ENCODE measurements around the gene TMEM45A. TPM values are rescaled to one million over a fixed set of nuclear protein-coding genes. Genes with fewer than 3 reads are reported as not detected.

Gene TMEM45A
- total RNA-seq, 1 experiment from 2014 or later, result 10.1 TPM

- Histone ChIP-seq H3K4me2 (ENCODE audit: insufficient read depth, insufficient read length, low read length) (no peak overlapping the region), H2AFZ (ENCODE audit: low read length) (no peak overlapping the region), H2BK15ac (ENCODE audit: low read depth, low read length) (no peak overlapping the region), H3K4me1 (ENCODE audit: insufficient read depth, low read length) (peaks cover 4% of the 10 kb centered on the region; the same call in 1 of the 2 replicates), H3K18ac (ENCODE audit: insufficient read length, low read depth, low read length) (no peak overlapping the region), H3K79me1 (ENCODE audit: insufficient read depth, low read depth, low read length, poor library complexity, severe bottlenecking) (no peaks in the 10 kb centered on the region), H2BK120ac (ENCODE audit: low read depth, low read length, poor library complexity, severe bottlenecking) (no peak overlapping the region), H3K23me2 (ENCODE audit: insufficient read length, low read depth, low read length, poor library complexity, severe bottlenecking) (no peaks in the 10 kb centered on the region), H4K8ac (replicated peaks; ENCODE audit: insufficient read length, low read depth, low read length) (no peak overlapping the region), H3K27me3 (ENCODE audit: insufficient read depth, low read length) (no peaks in the 10 kb centered on the region), H2BK20ac (ENCODE audit: low read depth, low read length, poor library complexity, severe bottlenecking) (no peak overlapping the region), H4K5ac (ENCODE audit: insufficient read length, low read depth, low read length) (no peak overlapping the region), H2BK12ac (ENCODE audit: insufficient read length, low read depth, low read length) (no peak overlapping the region), H3K9ac (ENCODE audit: extremely low read depth, insufficient read length, low read length) (no peak overlapping the region), H3K27ac (ENCODE audit: insufficient read length, low read depth, low read length) (no peak overlapping the region), H2AK5ac (ENCODE audit: insufficient read length, low read length) (no peak overlapping the region), H3K23ac (ENCODE audit: insufficient read length, low read depth, low read length) (no peak overlapping the region), H2BK5ac (ENCODE audit: insufficient read length, low read length) (no peak overlapping the region), H3K56ac (ENCODE audit: insufficient read length, low read depth, low read length) (no peak overlapping the region), H4K91ac (ENCODE audit: insufficient read length, low read depth, low read length) (no peak overlapping the region), H4K20me1 (ENCODE audit: control insufficient read depth, insufficient read depth, insufficient read length) (no peaks in the 10 kb centered on the region), H3K14ac (ENCODE audit: insufficient read depth, low read length) (no peak overlapping the region), H3K9me3 (ENCODE audit: control insufficient read depth, low read depth, low read length) (no peaks in the 10 kb centered on the region), H3T11ph (ENCODE audit: low read length) (no peak overlapping the region), H3K4ac (ENCODE audit: low read depth, low read length) (no peak overlapping the region), H3K79me2 (ENCODE audit: insufficient read depth, low read length) (no peaks in the 10 kb centered on the region)
- no peaks in the 10 kb centered on the region for H3K27me3 Mint-ChIP-seq (ENCODE audit: low read depth)
- TF ChIP-seq CTCF (conservative IDR thresholded peaks at IDR 0.05), result no peak
- H3K4me1 Mint-ChIP-seq, result peaks cover 26% of the 10 kb centered on the region in 2 experiments
- H3K36me3 Mint-ChIP-seq (ENCODE audit: insufficient read depth in 1 of 3, low read depth in 3 of 3), result no peaks in the 10 kb centered on the region
- no peak for DNase-seq
- no peak overlapping the region for H3K4me3 Mint-ChIP-seq
- WGBS (ENCODE audit: extremely low coverage, insufficient read length, low lambda C conversion rate), result no CpG with 5 or more reads among the region's 4 CpGs
- H3K27ac Mint-ChIP-seq, result peak overlapping the region in 2 of 3 experiments; percentile 52 to 92; a peak in 3 of 7 replicates
- H3K9me3 Mint-ChIP-seq, result no peaks in the 10 kb centered on the region
Measured at GRCh38 chr3:100560426-100560825, 68.0 kb downstream of the TMEM45A start.
